Naive thymus-derived CD4-positive, alpha-beta T cell (primary cell): Measurements from ENCODE around the gene SPEM3. TPM values are rescaled to one million over a fixed set of nuclear protein-coding genes. Genes with fewer than 3 reads are reported as not detected.

ENCODE experiments used
- ATAC-seq: fragments of 150-1000 bp; cut with Tn5 transposase; 2 replicates; pipeline ENCODE4 v1.10.0; 2021; ENCODE audit warnings: mild to moderate bottlenecking, moderate library complexity
- CTCF ChIA-PET: fragments of 350-600 bp; sonication (Branson Sonifier 250); formaldehyde crosslinking; loops from one replicate; lab custom pipeline; 2021; ENCODE audit warnings: antibody characterized with exemption; lab: Charles Lee
- POLR2A ChIA-PET: fragments of 350-600 bp; sonication (Branson Sonifier 250); formaldehyde crosslinking; loops from one replicate; lab custom pipeline; 2021; ENCODE audit warnings: antibody characterized with exemption, inconsistent platforms; lab: Charles Lee
- DNase-seq, 9 donors: peaks; one replicate each; pipeline versions ENCODE4 v3.0.0 to v3.0.0-alpha.2; 2020 to 2022; ENCODE audit warnings: mixed read lengths in 1 of 9
- H3K27ac ChIP-seq: one replicate; pipeline ENCODE4 v1.7.0; 2013; ENCODE audit warnings: mild to moderate bottlenecking, low read depth, low read length, moderate library complexity
- H3K27me3 ChIP-seq, 2 donors: one replicate each; pipeline ENCODE4 v1.7.0; 2013; ENCODE audit warnings: low read length in 2 of 2, mild to moderate bottlenecking in 2 of 2, moderate library complexity in 2 of 2; ENCODE audit not compliant: control insufficient read depth in 2 of 2, insufficient read depth in 2 of 2
- H3K36me3 ChIP-seq, 3 experiments: 1 replicate in 2 of 3; 2 replicates in 1 of 3; pipeline ENCODE4 v1.7.0; 2013; ENCODE audit warnings: low read length in 3 of 3, mild to moderate bottlenecking in 3 of 3, moderate library complexity in 1 of 3; ENCODE audit not compliant: insufficient read depth in 3 of 3, control insufficient read depth in 2 of 3
- H3K4me1 ChIP-seq, 2 donors: one replicate each; pipeline ENCODE4 v1.7.0; 2013; ENCODE audit warnings: low read length in 2 of 2, mild to moderate bottlenecking in 2 of 2, moderate library complexity in 1 of 2; ENCODE audit not compliant: control insufficient read depth in 2 of 2, insufficient read depth in 2 of 2
- H3K4me3 ChIP-seq: 2 replicates; pipeline ENCODE4 v1.7.0; 2013; ENCODE audit warnings: mild to moderate bottlenecking, low read length
- H3K9me3 ChIP-seq, 3 experiments: 1 replicate in 2 of 3; 2 replicates in 1 of 3; pipeline ENCODE4 v1.7.0; 2013; ENCODE audit warnings: low read length in 3 of 3; ENCODE audit not compliant: control insufficient read depth in 2 of 3
- H3K27ac Mint-ChIP-seq, 9 donors: one replicate each; pipeline ENCODE4 v1.8.0; 2020 to 2022; ENCODE audit warnings: mixed read lengths in 9 of 9, mild to moderate bottlenecking in 8 of 9, moderate library complexity in 5 of 9, inconsistent platforms in 2 of 9
- H3K27me3 Mint-ChIP-seq, 5 donors: one replicate each; pipeline ENCODE4 v1.8.0; 2021 to 2022; ENCODE audit warnings: mixed read lengths in 5 of 5, mild to moderate bottlenecking in 1 of 5
- H3K36me3 Mint-ChIP-seq, 5 donors: one replicate each; pipeline ENCODE4 v1.8.0; 2020 to 2022; ENCODE audit warnings: mixed read lengths in 5 of 5, mild to moderate bottlenecking in 3 of 5, inconsistent platforms in 1 of 5
- H3K4me1 Mint-ChIP-seq, 7 donors: one replicate each; pipeline ENCODE4 v1.8.0; 2020 to 2022; ENCODE audit warnings: mixed read lengths in 7 of 7, mild to moderate bottlenecking in 3 of 7, inconsistent platforms in 1 of 7
- H3K4me3 Mint-ChIP-seq, 10 donors: one replicate each; pipeline ENCODE4 v1.8.0; 2020 to 2022; ENCODE audit warnings: mild to moderate bottlenecking in 10 of 10, mixed read lengths in 10 of 10, moderate library complexity in 6 of 10, inconsistent platforms in 2 of 10
- H3K9me3 Mint-ChIP-seq, 11 donors: one replicate each; pipeline ENCODE4 v1.8.0; 2020 to 2022; ENCODE audit warnings: mixed read lengths in 11 of 11, mild to moderate bottlenecking in 4 of 11, inconsistent platforms in 1 of 11, moderate library complexity in 1 of 11
- intact Hi-C, 2 donors: fragments of 100-400 bp; cut with micrococcal nuclease; formaldehyde crosslinking; loops; one replicate each; pipeline ENCODE4 v1.15.1; 2023
- polyA plus RNA-seq, 2 donors: library from polyadenylated mRNA; unstranded; fragments of 300-500 nt; fragmentation: Illumina TruSeq; gene quantifications; one replicate each; pipeline ENCODE4 v1.2.3, GENCODE V29; 2021
- total RNA-seq, 6 experiments: library from RNA in 5 of 6; stranded (reverse) in 5 of 6; gene quantifications; 1 replicate in 5 of 6; 2 replicates in 1 of 6; pipeline ENCODE4 v1.2.3 and lab custom pipeline; 2021 to 2026

The SPEM3 gene
- total and polyA plus RNA-seq, 7 experiments from 2014 or later, result not detected

DNA sequence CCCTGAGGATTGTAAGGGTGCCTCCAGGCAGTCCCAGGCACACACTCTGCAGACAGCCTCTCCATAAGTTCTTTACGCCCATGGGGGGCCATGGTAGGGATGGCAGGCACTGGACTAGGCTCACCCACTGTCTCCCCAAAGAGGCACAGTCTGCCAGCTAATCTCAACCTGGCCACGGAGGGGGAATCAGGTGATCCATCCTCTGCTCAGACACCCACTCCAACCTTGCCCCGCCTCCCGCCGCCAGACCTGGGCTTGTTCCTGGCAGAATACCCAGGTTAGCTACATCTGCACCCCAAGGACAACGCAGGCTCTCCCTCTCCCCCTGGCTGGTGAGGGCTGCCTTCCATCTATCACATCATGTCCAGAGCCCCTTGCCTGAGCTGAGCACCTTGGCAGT is 19.8 kb upstream of the SPEM3 start:
- ChIA-PET POLR2A (interaction anchor here (1.0 to 2.4 kb wide), 4 partner anchors 15 to 27 kb away, joined by 3 to 14 read pairs (median 5); partner anchors contain the start of genes PLSCR3 and TMEM102), CTCF (interaction anchor here (0.9 kb wide), 1 partner anchor 26 kb away, joined by 3 read pairs; the partner anchor contains the start of gene TMEM102)
- Histone ChIP-seq H3K27ac (no peak overlapping the region), H3K36me3 (peaks cover 0 to 1% (median 0%) of the 10 kb centered on the region in 3 experiments), H3K27me3 (no peaks in the 10 kb centered on the region), H3K9me3 (no peaks in the 10 kb centered on the region), H3K4me1 (peaks cover 3% of the 10 kb centered on the region in 2 donors), H3K4me3 (no peak overlapping the region)
- Mint-ChIP-seq H3K4me3 (peak overlapping the region in 7 of 10 donors; percentile 39 to 60 (median 48)), H3K9me3 (peaks cover 0 to 1% (median 0%) of the 10 kb centered on the region in 11 donors), H3K4me1 (peaks cover 9 to 19% (median 15%) of the 10 kb centered on the region in 7 donors), H3K36me3 (no peaks in the 10 kb centered on the region), H3K27me3 (peaks cover 0 to 31% (median 0%) of the 10 kb centered on the region in 5 donors), H3K27ac (peak overlapping the region in 5 of 9 donors; percentile 3 to 83 (median 57))
- intact Hi-C loops, result loop anchor here in 1 of 2 donors (1.0 kb wide), 1 partner anchor 26 kb away; the partner anchor contains the start of gene TMEM102
- DNase-seq (no peak), ATAC-seq (no peak)

DNA sequence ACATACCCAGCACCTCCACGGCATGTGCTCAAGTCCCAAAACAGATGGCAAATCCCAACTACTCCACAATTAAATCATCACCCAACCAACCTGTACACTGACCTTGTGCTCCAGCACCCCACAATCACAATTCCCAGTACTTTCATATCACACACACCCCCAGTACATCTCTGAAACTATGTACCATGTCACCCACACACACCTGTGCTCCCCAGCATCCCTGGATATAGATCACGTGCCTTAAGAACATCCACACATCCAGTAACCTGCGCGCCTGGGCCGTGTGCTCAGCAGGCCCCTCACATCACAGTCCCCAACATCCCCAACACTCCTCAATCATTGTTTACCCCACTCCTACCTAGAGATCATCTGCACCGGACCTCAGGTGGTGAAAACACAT is 18.9 kb upstream of the SPEM3 start:
- Histone ChIP-seq H3K9me3 (no peaks in the 10 kb centered on the region), H3K4me1 (peaks cover 3% of the 10 kb centered on the region in 2 donors), H3K4me3 (no peak overlapping the region), H3K27ac (no peak overlapping the region), H3K27me3 (no peaks in the 10 kb centered on the region), H3K36me3 (no peaks in the 10 kb centered on the region)
- ChIA-PET CTCF (interaction anchor here (0.6 kb wide), 1 partner anchor 101 kb away, joined by 3 read pairs; no protein-coding TSS in a partner anchor), POLR2A (interaction anchor here (1.1 to 2.4 kb wide), 3 partner anchors 16 to 26 kb away, joined by 3 to 14 read pairs (median 5); partner anchors contain the start of genes PLSCR3 and TMEM102)
- peaks cover 0 to 31% (median 0%) of the 10 kb centered on the region in 5 donors for H3K27me3 Mint-ChIP-seq
- peaks cover 9 to 19% (median 15%) of the 10 kb centered on the region in 7 donors for H3K4me1 Mint-ChIP-seq
- no peak for DNase-seq
- ATAC-seq, result no peak
- peaks cover 0 to 1% (median 0%) of the 10 kb centered on the region in 11 donors for H3K9me3 Mint-ChIP-seq
- no peaks in the 10 kb centered on the region for H3K36me3 Mint-ChIP-seq
- intact Hi-C loops, result no loop called here
- peak overlapping the region in 3 of 10 donors; percentile 23 to 60 (median 47) for H3K4me3 Mint-ChIP-seq
- peak overlapping the region in 3 of 9 donors; percentile 8 to 32 (median 20) for H3K27ac Mint-ChIP-seq

DNA sequence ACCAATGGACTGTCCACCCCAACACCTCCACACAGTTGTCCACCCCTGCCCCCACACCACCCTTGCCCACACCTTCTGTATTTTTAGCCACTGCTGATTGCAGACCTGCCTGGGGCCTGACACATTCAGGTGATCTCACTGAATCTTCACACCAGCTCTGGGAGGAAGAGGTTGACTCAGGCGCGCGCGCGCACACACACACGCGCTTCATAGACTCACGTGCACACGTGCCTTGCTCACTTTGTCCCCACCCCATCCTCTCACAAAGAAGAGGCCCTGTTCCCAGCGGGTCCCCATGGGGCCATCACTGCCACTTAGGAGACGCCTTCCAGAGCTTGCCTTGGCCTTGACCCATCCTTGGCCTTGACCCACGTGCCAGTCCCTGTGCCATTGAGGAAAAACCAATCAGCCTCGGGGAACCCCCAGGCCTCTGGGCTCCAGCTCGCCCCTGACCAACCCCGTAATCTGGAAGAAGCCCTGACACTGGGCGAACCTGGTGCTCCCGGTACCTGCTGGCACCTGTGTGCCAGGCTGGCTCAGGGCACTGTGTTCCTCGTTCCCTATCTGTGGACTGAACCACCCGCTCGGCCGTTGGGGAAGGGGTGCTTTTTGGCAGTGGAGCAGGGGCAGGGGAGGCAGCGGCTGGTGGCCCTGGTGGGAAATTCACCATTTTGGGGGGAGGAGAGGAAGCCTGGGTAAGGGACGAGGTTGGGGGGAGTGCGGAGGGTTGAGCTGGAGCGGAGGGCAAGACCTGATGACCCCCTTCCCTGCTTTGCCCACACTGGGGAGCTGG is 17.8 kb upstream of the SPEM3 start:
- no peak overlapping the region for H3K27ac Mint-ChIP-seq
- H3K9me3 ChIP-seq, result no peaks in the 10 kb centered on the region
- ChIA-PET CTCF (no interaction called here), POLR2A (interaction anchor here (0.8 kb wide), 1 partner anchor 12 kb away, joined by 3 read pairs; no protein-coding TSS in a partner anchor)
- peak overlapping the region in 1 of 10 donors; percentile 23 for H3K4me3 Mint-ChIP-seq
- no peak for ATAC-seq
- peaks cover 0 to 1% (median 0%) of the 10 kb centered on the region in 11 donors for H3K9me3 Mint-ChIP-seq
- H3K4me1 Mint-ChIP-seq, result peaks cover 4 to 16% (median 10%) of the 10 kb centered on the region in 7 donors
- peaks cover 0 to 3% of the 10 kb centered on the region in 2 donors for H3K4me1 ChIP-seq
- no peak for DNase-seq
- peaks cover 0 to 24% (median 0%) of the 10 kb centered on the region in 5 donors for H3K27me3 Mint-ChIP-seq
- no peak overlapping the region for H3K4me3 ChIP-seq
- no peaks in the 10 kb centered on the region for H3K27me3 ChIP-seq
- H3K36me3 ChIP-seq, result no peaks in the 10 kb centered on the region
- no peak overlapping the region for H3K27ac ChIP-seq
- intact Hi-C loops, result no loop called here
- no peaks in the 10 kb centered on the region for H3K36me3 Mint-ChIP-seq

DNA sequence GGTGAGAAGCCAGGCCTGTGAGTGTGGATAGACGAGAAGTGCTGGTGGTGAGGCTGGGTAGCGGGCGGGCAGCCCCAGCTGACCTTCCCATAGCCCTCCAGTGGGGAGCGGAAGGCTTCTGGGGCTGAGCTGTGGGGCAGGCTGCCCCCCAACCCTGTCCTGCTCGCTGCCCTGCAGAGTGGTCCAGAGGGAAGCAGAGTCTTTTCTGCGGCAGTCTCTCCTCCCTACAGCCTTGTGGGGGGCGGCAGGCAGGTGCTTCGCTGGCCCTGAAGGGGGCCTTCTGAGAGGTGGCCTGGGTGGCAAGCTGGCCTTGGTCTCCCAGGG is 17.3 kb upstream of the SPEM3 start:
- Histone ChIP-seq H3K4me3 (no peak overlapping the region), H3K4me1 (peaks cover 0 to 3% of the 10 kb centered on the region in 2 donors), H3K9me3 (no peaks in the 10 kb centered on the region), H3K27me3 (no peaks in the 10 kb centered on the region), H3K36me3 (no peaks in the 10 kb centered on the region), H3K27ac (no peak overlapping the region)
- no peak overlapping the region for H3K27ac Mint-ChIP-seq
- DNase-seq (no peak), ATAC-seq (no peak)
- H3K27me3 Mint-ChIP-seq, result peaks cover 0 to 19% (median 0%) of the 10 kb centered on the region in 5 donors
- CTCF ChIA-PET, result no interaction called here
- no peaks in the 10 kb centered on the region for H3K36me3 Mint-ChIP-seq
- H3K9me3 Mint-ChIP-seq, result peaks cover 0 to 1% (median 0%) of the 10 kb centered on the region in 11 donors
- H3K4me3 Mint-ChIP-seq, result no peak overlapping the region
- POLR2A ChIA-PET, result no interaction called here
- intact Hi-C loops, result no loop called here
- H3K4me1 Mint-ChIP-seq, result peaks cover 0 to 14% (median 6%) of the 10 kb centered on the region in 7 donors

DNA sequence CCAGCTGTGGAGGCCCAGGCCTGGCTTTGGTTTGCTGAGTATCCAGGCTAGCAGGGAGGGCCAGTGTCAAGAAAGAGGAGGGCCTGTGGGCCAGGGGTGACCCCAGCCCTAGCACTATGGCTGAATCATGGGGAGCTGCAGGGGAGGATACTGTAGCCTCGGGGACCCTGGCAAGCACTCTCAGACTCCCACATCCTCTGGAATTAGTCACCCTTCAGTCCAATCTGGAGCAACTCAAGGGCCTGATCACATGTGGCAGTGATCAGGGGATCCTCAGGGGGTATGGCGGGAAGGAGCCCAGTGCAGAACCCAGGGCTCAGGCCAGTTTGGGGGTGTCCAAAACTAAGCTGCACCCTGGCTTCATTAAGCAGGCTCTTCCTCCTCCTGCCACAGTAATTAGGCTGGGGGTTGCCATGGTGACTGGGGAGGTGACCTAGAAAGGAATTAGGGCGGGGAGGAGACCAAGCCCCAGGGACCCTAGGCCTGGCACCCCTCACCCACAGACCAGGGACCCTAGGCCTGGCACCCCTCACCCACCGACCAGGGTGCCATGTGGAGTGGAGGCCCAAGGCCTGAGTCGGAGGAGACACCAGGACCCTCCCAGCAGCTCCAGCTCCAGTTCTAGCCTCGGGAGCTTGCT is 15.2 kb upstream of the SPEM3 start:
- Histone ChIP-seq H3K36me3 (no peaks in the 10 kb centered on the region), H3K27me3 (no peaks in the 10 kb centered on the region), H3K4me3 (no peak overlapping the region), H3K27ac (no peak overlapping the region), H3K4me1 (peaks cover 0 to 3% of the 10 kb centered on the region in 2 donors), H3K9me3 (no peaks in the 10 kb centered on the region)
- Mint-ChIP-seq H3K27ac (no peak overlapping the region), H3K9me3 (no peaks in the 10 kb centered on the region), H3K36me3 (no peaks in the 10 kb centered on the region), H3K4me1 (peaks cover 0 to 19% (median 5%) of the 10 kb centered on the region in 7 donors), H3K27me3 (peaks cover 0 to 11% (median 0%) of the 10 kb centered on the region in 5 donors), H3K4me3 (no peak overlapping the region)
- intact Hi-C loops, result no loop called here
- ChIA-PET CTCF (no interaction called here), POLR2A (interaction anchor here (1.1 to 1.3 kb wide), 2 partner anchors 9 to 24 kb away, joined by 3 to 5 read pairs; partner anchors contain the start of gene TMEM256)
- no peak for DNase-seq
- no peak for ATAC-seq

DNA sequence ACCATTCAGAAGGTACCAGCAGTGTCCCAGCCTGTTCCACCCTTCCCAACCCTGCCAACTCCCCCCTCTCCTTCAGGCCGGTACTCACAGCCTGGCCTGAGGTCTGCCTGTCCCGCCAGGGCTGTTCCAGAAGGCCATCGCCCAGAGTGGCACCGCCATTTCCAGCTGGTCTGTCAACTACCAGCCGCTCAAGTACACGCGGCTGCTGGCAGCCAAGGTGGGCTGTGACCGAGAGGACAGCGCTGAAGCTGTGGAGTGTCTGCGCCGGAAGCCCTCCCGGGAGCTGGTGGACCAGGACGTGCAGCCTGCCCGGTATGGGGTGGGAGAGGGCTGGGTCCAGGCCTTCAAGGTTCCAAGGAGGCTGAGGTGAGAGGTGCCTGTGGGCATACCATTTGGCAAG is 13.8 kb upstream of the SPEM3 start:
- peaks cover 0 to 11% (median 0%) of the 10 kb centered on the region in 7 donors for H3K4me1 Mint-ChIP-seq
- no peaks in the 10 kb centered on the region for H3K9me3 Mint-ChIP-seq
- no peaks in the 10 kb centered on the region for H3K36me3 Mint-ChIP-seq
- ChIA-PET POLR2A (no interaction called here), CTCF (no interaction called here)
- DNase-seq (no peak), ATAC-seq (no peak)
- no peak overlapping the region for H3K4me3 ChIP-seq
- no peaks in the 10 kb centered on the region for H3K27me3 ChIP-seq
- no peak overlapping the region for H3K4me3 Mint-ChIP-seq
- intact Hi-C loops, result no loop called here
- H3K36me3 ChIP-seq, result no peaks in the 10 kb centered on the region
- no peaks in the 10 kb centered on the region for H3K9me3 ChIP-seq
- peaks cover 0 to 3% (median 0%) of the 10 kb centered on the region in 5 donors for H3K27me3 Mint-ChIP-seq
- no peaks in the 10 kb centered on the region for H3K4me1 ChIP-seq
- H3K27ac Mint-ChIP-seq, result no peak overlapping the region
- H3K27ac ChIP-seq, result no peak overlapping the region
